OCI-LY1 (cell line): ENCODE results near the gene KCNRG.
A peak's percentile ranks its signal among the peaks of the same experiment; 100 is the strongest.

Source experiments
- H2AFZ ChIP-seq: fragments of 200-600 bp; sonication (generic), shearing (Covaris generic); 2 replicates; pipeline ENCODE4 v1.6.0; 2014; ENCODE audit warnings: antibody characterized with exemption, mild to moderate bottlenecking, low read length
- H3F3A ChIP-seq: fragments of 200-600 bp; sonication (generic), shearing (Covaris generic); 2 replicates; pipeline ENCODE4 v1.6.0; 2014; ENCODE audit warnings: mild to moderate bottlenecking, antibody characterized with exemption, low read length, moderate library complexity; ENCODE audit not compliant: insufficient read depth
- H3K27ac ChIP-seq: fragments of 200-600 bp; sonication (generic); 2 replicates; pipeline ENCODE4 v1.5.1; 2014; ENCODE audit warnings: low read length, mixed run types, mild to moderate bottlenecking, low read depth; ENCODE audit not compliant: poor library complexity, severe bottlenecking
- H3K27me3 ChIP-seq: fragments of 200-600 bp; sonication (generic); 2 replicates; pipeline ENCODE4 v1.6.0; 2014; ENCODE audit warnings: antibody characterized with exemption, mild to moderate bottlenecking, low read length, moderate library complexity; ENCODE audit not compliant: insufficient read depth
- H3K36me3 ChIP-seq: fragments of 200-600 bp; sonication (generic); 2 replicates; pipeline ENCODE4 v1.6.1; 2014; ENCODE audit warnings: mild to moderate bottlenecking, antibody characterized with exemption, low read length, moderate library complexity, mixed read lengths; ENCODE audit not compliant: insufficient read depth
- H3K4me1 ChIP-seq: fragments of 200-600 bp; sonication (generic); 2 replicates; pipeline ENCODE4 v1.5.1; 2014; ENCODE audit warnings: mild to moderate bottlenecking, low read length, moderate library complexity; ENCODE audit not compliant: insufficient read depth, severe bottlenecking
- H3K4me2 ChIP-seq: fragments of 200-600 bp; sonication (generic), shearing (Covaris generic); 2 replicates; pipeline ENCODE4 v1.6.1; 2014; ENCODE audit warnings: low read length
- H3K4me3 ChIP-seq: fragments of 200-600 bp; sonication (generic); 2 replicates; pipeline ENCODE4 v1.5.1; 2014; ENCODE audit warnings: low read length, low read depth, mild to moderate bottlenecking, mixed read lengths; ENCODE audit not compliant: poor library complexity, severe bottlenecking
- H3K79me2 ChIP-seq: fragments of 200-600 bp; shearing (Covaris generic); 2 replicates; pipeline ENCODE4 v1.6.1; 2016; ENCODE audit warnings: mixed run types, low read length, mixed read lengths; ENCODE audit not compliant: insufficient read depth
- H3K9ac ChIP-seq: fragments of 200-600 bp; sonication (generic), shearing (Covaris generic); 2 replicates; pipeline ENCODE4 v1.6.1; 2014; ENCODE audit warnings: mild to moderate bottlenecking, low read length, mixed read lengths
- H3K9me2 ChIP-seq: fragments of 200-600 bp; sonication (generic), shearing (Covaris generic); 2 replicates; pipeline ENCODE4 v1.6.1; 2014; ENCODE audit warnings: low read depth, mild to moderate bottlenecking, low read length, mixed read lengths
- H3K9me3 ChIP-seq: fragments of 200-600 bp; shearing (Covaris generic); 2 replicates; pipeline ENCODE4 v1.6.1; 2014; ENCODE audit warnings: low read length, mixed read lengths
- H4K20me1 ChIP-seq: fragments of 200-600 bp; sonication (generic), shearing (Covaris generic); 2 replicates; pipeline ENCODE4 v1.6.0; 2016; ENCODE audit warnings: mild to moderate bottlenecking, low read length; ENCODE audit not compliant: insufficient read depth
- EZH2 ChIP-seq: fragments of 200-600 bp; sonication (generic), shearing (Covaris generic); IDR thresholded peaks from 2 replicates; pipeline ENCODE4 v1.8.0; 2017; ENCODE audit warnings: borderline replicate concordance, mixed run types, mild to moderate bottlenecking, antibody characterized with exemption, low read length, moderate library complexity, mixed read lengths
- TF ChIP-seq, protein P1 (sequence below): fragments of 200-600 bp; sonication (generic), shearing (Covaris generic); IDR thresholded peaks from 2 replicates; pipeline ENCODE4 v1.5.1; 2017; ENCODE audit warnings: mild to moderate bottlenecking, antibody characterized with exemption, low read length, moderate library complexity, mixed read lengths

Gene KCNRG

DNA sequence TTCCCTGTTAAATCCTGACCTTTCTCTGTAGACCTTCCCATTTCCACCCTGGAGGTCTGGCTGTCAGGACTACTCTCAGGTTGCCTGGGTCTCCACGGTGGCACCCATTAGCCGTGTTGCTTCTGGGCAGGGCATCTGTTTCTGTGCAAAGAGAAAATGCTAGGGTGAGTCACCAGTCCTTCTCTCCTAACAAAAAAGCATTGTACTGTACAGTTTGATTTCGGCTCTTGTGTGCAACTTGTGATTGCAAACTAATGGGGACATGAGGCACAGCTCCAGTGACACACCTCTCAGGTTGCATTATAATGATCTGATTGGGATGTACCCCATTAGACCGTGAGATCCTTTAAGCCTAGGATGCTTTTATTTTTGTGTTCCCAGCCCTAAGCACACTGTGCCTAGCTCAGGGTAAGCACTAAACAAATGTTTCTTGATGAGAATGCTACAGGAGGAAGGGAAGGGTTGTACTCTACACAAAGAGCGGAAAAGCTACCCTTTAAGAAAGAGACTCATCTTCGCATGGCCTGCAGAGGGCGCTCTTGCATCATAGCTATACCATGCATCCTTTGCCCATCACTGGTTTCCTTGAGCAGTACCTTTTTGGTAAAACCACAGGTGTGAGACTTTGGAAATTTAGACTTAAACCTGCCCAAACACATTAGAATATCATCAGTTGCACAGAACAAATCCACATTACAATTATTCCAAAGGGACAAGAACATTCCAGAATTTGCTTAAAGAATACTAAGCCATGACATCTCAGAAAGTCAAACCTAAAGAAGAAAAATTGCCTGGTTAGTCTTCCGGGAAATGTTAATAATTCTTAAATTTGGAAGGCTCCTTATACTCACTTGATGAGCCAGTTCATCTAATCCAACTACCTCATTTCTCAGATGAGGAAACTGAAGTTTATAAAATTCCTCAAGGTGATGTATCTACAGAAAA lies 38.7 kb upstream of the KCNRG start:
- Histone ChIP-seq H3K36me3 (no peaks in the 10 kb centered on the region), H2AFZ (no peak overlapping the region), H3K9me2 (no peaks in the 10 kb centered on the region), H3K27me3 (no peaks in the 10 kb centered on the region), H3K9ac (no peak overlapping the region), H3K4me1 (peaks cover 4% of the 10 kb centered on the region), H3K79me2 (no peaks in the 10 kb centered on the region), H3K4me3 (no peak overlapping the region), H3F3A (no peaks in the 10 kb centered on the region), H3K27ac (no peak overlapping the region), H3K9me3 (no peaks in the 10 kb centered on the region), H3K4me2 (no peak overlapping the region), H4K20me1 (no peaks in the 10 kb centered on the region)
- TF ChIP-seq EZH2: no peak
- TF ChIP-seq, protein P1, sequence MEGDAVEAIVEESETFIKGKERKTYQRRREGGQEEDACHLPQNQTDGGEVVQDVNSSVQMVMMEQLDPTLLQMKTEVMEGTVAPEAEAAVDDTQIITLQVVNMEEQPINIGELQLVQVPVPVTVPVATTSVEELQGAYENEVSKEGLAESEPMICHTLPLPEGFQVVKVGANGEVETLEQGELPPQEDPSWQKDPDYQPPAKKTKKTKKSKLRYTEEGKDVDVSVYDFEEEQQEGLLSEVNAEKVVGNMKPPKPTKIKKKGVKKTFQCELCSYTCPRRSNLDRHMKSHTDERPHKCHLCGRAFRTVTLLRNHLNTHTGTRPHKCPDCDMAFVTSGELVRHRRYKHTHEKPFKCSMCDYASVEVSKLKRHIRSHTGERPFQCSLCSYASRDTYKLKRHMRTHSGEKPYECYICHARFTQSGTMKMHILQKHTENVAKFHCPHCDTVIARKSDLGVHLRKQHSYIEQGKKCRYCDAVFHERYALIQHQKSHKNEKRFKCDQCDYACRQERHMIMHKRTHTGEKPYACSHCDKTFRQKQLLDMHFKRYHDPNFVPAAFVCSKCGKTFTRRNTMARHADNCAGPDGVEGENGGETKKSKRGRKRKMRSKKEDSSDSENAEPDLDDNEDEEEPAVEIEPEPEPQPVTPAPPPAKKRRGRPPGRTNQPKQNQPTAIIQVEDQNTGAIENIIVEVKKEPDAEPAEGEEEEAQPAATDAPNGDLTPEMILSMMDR: peak; percentile 95

DNA sequence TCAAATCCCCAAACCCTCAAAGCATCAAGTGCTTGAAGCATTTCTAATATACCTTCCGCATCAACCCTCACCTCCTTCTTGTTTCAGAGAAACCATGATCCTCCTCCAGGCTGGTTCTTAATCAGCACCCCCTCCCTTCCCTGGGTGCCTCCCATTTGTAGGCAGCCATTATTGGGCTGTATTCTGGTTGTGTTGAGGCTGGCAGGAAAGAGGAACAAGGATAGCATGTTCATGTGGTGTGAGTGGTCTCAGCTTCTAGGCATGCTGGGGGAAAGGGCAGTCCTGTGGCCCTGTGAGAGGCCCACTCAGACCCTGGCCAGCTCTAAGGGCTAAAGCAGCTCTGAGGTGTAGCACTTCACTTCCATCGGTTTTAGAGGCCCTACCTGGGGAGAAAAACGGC lies 37.3 kb upstream of the KCNRG start:
- TF ChIP-seq, protein P1: no peak
- TF ChIP-seq EZH2: no peak
- H3K9ac ChIP-seq: no peak overlapping the region
- no peaks in the 10 kb centered on the region for H4K20me1 ChIP-seq
- no peaks in the 10 kb centered on the region for H3K9me2 ChIP-seq
- H3K27ac ChIP-seq: peak overlapping the region; percentile 34
- no peak overlapping the region for H2AFZ ChIP-seq
- H3K4me2 ChIP-seq: no peak overlapping the region
- H3K36me3 ChIP-seq: no peaks in the 10 kb centered on the region
- no peaks in the 10 kb centered on the region for H3K27me3 ChIP-seq
- no peak overlapping the region for H3K4me3 ChIP-seq
- H3K4me1 ChIP-seq: peaks cover 4% of the 10 kb centered on the region
- no peaks in the 10 kb centered on the region for H3F3A ChIP-seq
- H3K9me3 ChIP-seq: no peaks in the 10 kb centered on the region
- no peaks in the 10 kb centered on the region for H3K79me2 ChIP-seq

DNA sequence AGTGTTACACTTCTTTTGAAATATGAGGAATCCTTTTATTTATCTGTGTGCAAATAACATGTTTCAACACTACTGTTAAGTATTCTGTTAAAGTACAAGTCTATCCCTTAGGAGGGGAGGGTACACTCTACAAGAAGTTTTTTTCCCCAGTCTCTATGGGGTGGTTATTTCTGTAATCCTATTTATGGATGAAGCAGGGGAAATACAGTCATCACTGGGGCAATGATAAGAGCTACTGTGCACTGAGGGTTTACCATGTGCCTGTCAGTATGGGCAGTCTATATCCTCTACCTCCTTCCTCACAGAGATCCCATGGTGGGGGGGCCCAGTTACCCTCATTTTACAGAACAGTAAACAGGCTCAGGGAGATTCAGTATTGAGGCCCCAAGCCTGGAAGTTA lies 35.0 kb upstream of the KCNRG start:
- peaks cover 3% of the 10 kb centered on the region; the same call in 1 of the 2 replicates for H3K36me3 ChIP-seq
- peaks cover 8% of the 10 kb centered on the region for H3K4me1 ChIP-seq
- TF ChIP-seq, protein P1: no peak
- no peak for TF ChIP-seq EZH2

More for the DNA sequence above, 35.0 kb upstream of the KCNRG start:
- Histone ChIP-seq H3K4me2 (no peak overlapping the region), H3K9me3 (no peaks in the 10 kb centered on the region), H3K9ac (no peak overlapping the region), H4K20me1 (no peaks in the 10 kb centered on the region), H2AFZ (no peak overlapping the region), H3K9me2 (no peaks in the 10 kb centered on the region), H3K79me2 (no peaks in the 10 kb centered on the region), H3K4me3 (no peak overlapping the region), H3K27ac (no peak overlapping the region), H3F3A (no peaks in the 10 kb centered on the region), H3K27me3 (no peaks in the 10 kb centered on the region)
